Mucosa of descending colon (tissue), 3 donors: ENCODE data around the gene S100G. TPM values are rescaled to one million over a fixed set of nuclear protein-coding genes. Genes with fewer than 3 reads are reported as not detected.

ENCODE experiments used
- ATAC-seq: fragments of 200-7000 bp; cut with Tn5 transposase; one replicate; pipeline ENCODE4 v1.9.1; 2020; ENCODE audit warnings: mild to moderate bottlenecking, moderate library complexity
- DNase-seq, 3 donors: peaks; one replicate each; pipeline ENCODE4 v3.0.0-alpha.2; 2020
- H3K36me3 ChIP-seq: fragments of 200-600 bp; one replicate; pipeline ENCODE4 v1.8.0; 2021; ENCODE audit warnings: low read depth, mild to moderate bottlenecking
- H3K4me1 ChIP-seq: fragments of 200-600 bp; one replicate; pipeline ENCODE4 v1.8.0; 2021; ENCODE audit warnings: low read depth, mild to moderate bottlenecking
- H3K4me3 ChIP-seq: fragments of 200-600 bp; one replicate; pipeline ENCODE4 v1.8.0; 2021; ENCODE audit warnings: mild to moderate bottlenecking
- H3K9me3 ChIP-seq: fragments of 200-600 bp; one replicate; pipeline ENCODE4 v1.8.0; 2021; ENCODE audit warnings: mild to moderate bottlenecking
- CTCF ChIP-seq: fragments of 200-600 bp; IDR thresholded peaks from one replicate; pipeline ENCODE4 v1.8.0; 2022; ENCODE audit warnings: antibody characterized with exemption, mild to moderate bottlenecking
- intact Hi-C, 2 donors: fragments of 100-400 bp; cut with DNase I in 1 of 2; cut with micrococcal nuclease in 1 of 2; formaldehyde crosslinking; loops; one replicate each; pipeline versions ENCODE4 v1.11.0 to v1.11.1; 2022; cut with DNase I, micrococcal nuclease
- total RNA-seq, 3 donors: library from RNA; stranded (reverse); fragmentation: NEBNext Ultra II Directional in 2 of 3; extraction: Animal tissue kit (Norgen Biotek cat#: 25700) in 2 of 3; gene quantifications; one replicate each; pipeline versions ENCODE4 v1.2.1 to v1.2.4, GENCODE V29; 2021 to 2023
- donor health status: DM: no; HTN: no; CAD: no; lungs with moderate emphysema.
- donor health status: DM: no; HTN: no; CAD: no.
- donor health status: DM: no; HTN: yes; CAD: no.

The S100G gene
- total RNA-seq, 3 donors from 2014 or later = not detected

GRCh38 chrX:16683007-16683664 is 33.2 kb downstream of the S100G start:
- no peak for TF ChIP-seq CTCF
- Histone ChIP-seq H3K9me3 (no peaks in the 10 kb centered on the region), H3K4me3 (no peak overlapping the region), H3K4me1 (no peaks in the 10 kb centered on the region), H3K36me3 (no peaks in the 10 kb centered on the region)
- DNase-seq = no peak
- intact Hi-C loops = no loop called here
- no peak for ATAC-seq

GRCh38 chrX:16687514-16687913 is 37.6 kb downstream of the S100G start:
- Histone ChIP-seq H3K4me3 (no peak overlapping the region), H3K4me1 (no peaks in the 10 kb centered on the region), H3K9me3 (no peaks in the 10 kb centered on the region), H3K36me3 (no peaks in the 10 kb centered on the region)
- ATAC-seq = no peak
- no peak for DNase-seq
- intact Hi-C loops = no loop called here
- no peak for TF ChIP-seq CTCF

- no peaks in the 10 kb centered on the region for H3K36me3 ChIP-seq
- intact Hi-C loops = no loop called here
- peak; percentile 80 for ATAC-seq
These were observed 45.2 kb downstream of the S100G start for GRCh38 chrX:16695079-16695676.

GRCh38 chrX:16696956-16697355 is 47.0 kb downstream of the S100G start:
- DNase-seq = no peak
- Histone ChIP-seq H3K4me1 (no peaks in the 10 kb centered on the region), H3K36me3 (no peaks in the 10 kb centered on the region), H3K9me3 (no peaks in the 10 kb centered on the region), H3K4me3 (no peak overlapping the region)
- ATAC-seq = no peak
- TF ChIP-seq CTCF = no peak
- intact Hi-C loops = no loop called here

More at GRCh38 chrX:16695079-16695676, 45.2 kb downstream of the S100G start:
- TF ChIP-seq CTCF = peak; percentile 54
- no peak overlapping the region for H3K4me3 ChIP-seq
- H3K9me3 ChIP-seq = no peaks in the 10 kb centered on the region
- no peaks in the 10 kb centered on the region for H3K4me1 ChIP-seq
- DNase-seq = peak in 2 of 3 donors; percentile 49 to 78

- no peak for TF ChIP-seq CTCF
- Histone ChIP-seq H3K4me3 (no peak overlapping the region), H3K36me3 (no peaks in the 10 kb centered on the region), H3K9me3 (no peaks in the 10 kb centered on the region), H3K4me1 (no peaks in the 10 kb centered on the region)
- DNase-seq (no peak), ATAC-seq (peak; percentile 58)
- intact Hi-C loops = no loop called here
These were observed 49.4 kb downstream of the S100G start for GRCh38 chrX:16699389-16699788.
